Raji (cell line): ENCODE results near the gene PLEKHG2.

Experiments used
- POLR2A ChIP-seq: IDR thresholded peaks from 2 replicates; pipeline ENCODE4 v1.6.1; 2011; ENCODE audit warnings: low read depth, low read length, control low read depth; ENCODE audit not compliant: insufficient read depth

The PLEKHG2 gene

DNA sequence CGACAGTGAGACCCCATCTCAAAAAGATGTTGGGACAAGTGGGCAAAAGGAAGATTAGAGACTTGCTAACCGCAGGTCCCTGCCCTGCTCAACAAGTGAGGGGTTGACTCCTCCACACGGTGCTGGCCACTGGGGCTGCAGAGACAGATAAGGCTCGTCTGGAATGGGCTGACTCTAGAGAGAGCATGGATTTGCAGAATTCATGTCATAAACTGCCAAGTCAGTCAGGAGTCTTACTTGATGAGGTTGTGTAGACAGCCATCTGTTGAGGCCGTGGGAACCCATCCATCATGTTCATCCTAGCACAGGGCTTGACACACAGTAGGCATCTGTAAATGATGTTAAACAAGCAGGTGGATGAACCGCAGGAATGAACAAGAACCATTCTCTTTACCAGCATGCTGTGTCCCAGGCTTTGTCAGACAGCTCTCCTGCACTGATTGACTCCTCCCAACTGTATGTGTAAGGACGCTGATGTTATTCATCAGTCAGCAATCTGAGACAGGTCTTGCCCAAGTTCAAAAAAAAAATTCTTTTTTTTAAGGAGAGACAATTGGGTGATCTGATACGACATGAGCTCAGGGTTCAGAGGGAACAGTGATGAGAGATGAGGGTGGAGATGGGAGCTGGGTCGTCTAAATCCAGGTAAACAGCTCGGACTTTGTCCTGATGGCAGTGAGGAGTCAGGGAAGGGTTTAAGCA is 30.4 kb upstream of the PLEKHG2 start:
- TF ChIP-seq POLR2A, result no peak

DNA sequence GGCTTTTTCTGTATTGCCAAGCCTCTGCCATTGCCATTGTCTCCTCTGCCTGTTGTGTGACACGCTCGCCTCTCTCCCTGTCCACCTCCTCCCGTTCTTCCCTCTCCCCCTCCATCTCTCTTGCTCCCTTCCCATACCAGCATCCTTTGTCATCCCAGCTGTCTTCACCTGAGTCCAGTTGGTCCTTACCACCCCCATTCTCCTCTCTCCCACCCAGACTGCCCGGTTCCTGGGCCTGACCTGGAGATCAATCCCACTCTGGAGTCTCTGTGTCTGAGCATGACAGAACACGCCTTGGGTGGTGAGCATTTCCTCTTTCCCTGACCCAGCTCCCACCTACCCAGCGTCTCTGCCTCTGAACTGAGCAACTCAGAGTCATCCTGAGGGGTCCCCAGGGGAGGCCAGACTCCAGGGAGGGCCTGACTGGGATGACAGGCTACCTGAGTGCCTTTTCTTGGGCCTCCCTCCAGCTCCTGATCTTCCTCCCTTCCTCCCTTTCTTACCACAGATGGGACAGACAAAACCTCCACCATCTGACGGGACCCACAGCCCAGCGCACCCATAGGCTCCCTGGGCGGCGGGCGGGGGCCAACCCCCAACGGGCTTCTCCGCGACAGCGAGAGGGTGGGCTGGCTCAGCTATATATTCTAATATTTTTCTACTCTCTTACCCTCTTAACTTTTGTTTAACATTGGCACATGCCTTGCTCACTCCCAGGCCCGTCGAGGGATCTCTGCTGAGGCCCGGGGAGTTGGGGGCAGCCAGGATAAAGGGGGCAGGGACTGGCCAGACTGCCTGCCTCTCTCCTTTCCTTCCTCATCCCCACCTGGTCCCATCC is 29.3 kb upstream of the PLEKHG2 start:
- no peak for TF ChIP-seq POLR2A

DNA sequence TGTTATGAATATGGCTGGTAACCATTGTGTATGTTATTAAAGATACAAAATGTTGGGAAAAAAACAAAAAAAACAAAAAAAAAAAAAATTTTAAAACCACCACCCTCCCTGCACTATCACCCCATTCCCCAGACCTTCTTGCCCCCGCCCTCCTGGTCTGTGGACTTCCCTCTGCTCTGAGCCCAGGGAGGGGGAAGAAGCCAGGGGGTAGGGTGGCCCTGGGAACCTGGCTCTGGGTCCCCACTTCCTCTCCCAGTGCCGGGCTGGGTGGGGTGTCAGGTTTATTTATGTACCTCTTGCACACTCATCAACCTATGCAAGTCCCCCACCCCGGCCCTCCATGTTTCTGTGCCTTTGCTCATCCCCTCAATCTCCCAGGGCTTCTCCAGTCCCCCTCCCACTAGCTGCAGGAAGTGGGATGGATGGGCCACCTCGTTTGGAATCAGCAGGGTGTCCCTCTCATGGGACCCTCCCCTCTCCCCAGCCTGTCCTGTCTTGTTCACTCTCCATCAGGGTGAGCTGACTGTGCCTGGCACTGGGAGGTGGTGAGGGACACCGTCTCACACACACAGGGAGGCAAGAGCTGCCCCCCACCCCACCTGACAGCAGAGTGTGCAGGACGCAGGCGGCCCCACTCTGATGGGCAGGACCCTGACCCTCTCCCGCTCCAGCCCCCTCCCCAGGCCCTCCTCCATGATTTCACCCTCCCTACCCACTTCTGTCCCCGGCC is 27.5 kb upstream of the PLEKHG2 start:
- no peak for TF ChIP-seq POLR2A

DNA sequence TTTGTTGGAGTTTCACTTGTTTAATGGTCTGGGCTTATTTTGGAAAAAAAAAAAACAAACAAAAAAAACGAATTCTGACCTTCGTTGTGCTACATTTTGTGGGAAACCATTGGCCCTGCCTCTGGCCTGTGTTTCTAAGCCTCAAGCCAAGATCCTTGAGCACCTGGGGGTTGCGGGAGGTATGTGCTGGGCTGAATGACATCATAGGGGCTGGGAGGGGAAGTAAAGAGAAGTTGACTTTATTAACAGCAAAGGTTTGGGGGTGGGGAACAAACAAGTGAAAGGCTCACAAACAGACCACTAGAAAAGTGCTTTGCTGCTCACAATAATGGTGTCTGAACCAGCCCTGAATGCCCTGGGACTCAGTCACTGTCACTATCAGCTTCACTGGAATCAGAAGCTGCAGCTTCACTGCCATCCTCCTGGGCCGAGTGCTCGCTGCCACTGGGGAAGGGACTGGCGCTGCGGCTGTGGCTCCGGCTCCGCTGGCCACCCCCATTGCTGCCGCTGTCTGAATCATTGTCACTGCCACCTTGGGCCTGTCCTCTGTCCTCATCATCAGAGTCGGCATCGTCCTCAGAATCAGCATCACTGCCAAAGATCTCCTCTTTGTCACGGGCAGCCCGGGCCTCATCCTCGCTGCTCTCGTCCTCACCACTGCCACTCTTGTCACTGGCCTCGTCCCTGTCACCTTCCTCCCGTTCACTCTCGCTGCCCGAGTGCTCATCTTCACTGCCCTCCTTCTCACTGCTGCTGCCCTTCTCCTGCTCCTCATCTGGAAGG is 26.6 kb upstream of the PLEKHG2 start:
- TF ChIP-seq POLR2A, result no peak

DNA sequence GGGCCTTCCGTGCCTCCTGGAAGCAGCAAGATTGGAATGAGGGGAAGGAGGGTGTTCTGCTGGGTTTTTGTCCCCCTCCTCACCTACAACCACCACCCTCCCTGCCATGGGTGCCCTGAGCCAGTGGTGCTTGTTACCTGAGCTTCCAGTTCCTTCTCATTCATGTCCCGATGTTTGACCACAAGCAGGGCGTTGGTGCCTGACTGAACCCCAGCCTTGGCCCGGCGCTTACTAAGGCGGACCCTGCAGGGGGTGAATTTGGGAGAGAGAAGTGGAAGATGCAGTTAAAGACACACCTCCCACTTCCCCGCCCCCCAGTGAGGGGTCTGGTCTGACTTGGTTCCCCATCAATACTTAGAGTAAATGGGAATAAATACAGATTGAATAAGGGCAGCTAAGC is 25.9 kb upstream of the PLEKHG2 start:
- no peak for TF ChIP-seq POLR2A

DNA sequence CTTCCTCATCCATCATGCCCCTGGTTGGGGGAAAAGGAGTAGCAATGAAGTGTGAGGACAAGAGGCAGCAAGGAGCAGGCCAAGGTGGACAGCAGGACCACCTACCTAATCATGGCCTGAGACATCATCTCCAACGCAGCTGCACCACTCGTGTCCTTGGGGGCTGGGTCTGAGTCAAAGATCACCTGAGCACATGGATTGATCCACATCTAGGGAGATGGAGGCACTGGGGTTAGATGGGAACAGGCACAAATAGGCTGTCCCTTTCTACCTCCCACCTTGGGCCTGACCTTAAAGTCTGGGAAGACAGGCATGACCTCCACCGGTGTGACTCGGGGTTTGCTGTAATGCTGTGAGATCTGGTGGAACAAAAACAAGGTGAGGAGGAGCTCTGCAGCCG is 23.8 kb upstream of the PLEKHG2 start:
- no peak for TF ChIP-seq POLR2A

DNA sequence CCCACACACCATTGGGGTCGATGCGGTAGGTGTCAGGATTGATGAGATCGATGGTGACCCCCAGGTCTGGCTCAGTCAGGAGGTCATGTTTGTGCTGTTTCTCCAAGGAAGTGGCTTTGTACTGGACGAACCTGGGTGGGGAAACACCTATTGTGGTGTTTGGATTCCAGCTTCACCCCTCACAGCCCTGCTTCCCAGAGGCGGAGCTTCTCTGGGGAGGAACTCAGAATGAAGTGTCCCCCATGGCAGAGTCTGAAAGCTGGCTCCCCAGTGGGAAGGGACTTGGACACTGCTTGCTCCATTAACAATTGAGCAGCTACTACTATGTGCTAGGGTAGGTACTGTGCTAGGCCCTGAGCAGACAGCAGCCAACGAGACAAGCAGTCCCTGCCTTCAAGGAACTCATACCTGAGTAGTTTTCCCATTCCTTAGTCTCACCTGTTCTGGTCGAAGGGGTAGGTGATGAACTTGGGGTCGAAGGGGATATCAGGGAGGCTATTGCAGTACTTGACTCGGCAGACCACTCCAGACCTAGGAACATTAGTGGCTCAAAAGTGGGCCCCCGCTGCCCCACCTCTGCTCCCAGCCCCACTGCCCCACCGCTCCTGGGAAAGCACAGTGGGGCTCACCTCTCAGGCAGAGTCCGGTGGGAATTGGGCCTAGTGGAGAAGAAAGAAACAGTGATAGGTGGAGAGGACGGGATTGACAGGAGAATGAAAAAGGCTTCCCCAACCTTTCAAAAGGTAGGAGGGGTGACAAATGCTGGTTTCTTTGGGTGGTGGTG is 22.6 kb upstream of the PLEKHG2 start:
- TF ChIP-seq POLR2A, result no peak

DNA sequence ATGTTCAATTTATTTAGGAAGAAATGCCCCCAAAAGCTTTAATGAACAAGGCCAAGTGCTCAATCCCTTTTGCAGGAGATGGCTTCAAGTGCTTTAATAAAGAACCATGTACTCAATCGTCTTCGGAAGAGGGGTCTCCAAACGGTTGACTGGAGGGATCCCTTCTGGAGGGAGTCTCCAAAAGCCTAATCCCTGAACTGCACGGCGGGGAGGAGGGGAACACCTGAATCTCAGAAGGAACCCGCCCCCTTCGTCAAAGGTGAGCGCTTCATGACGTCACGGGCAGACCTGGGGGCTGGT is 22.1 kb upstream of the PLEKHG2 start:
- no peak for TF ChIP-seq POLR2A

DNA sequence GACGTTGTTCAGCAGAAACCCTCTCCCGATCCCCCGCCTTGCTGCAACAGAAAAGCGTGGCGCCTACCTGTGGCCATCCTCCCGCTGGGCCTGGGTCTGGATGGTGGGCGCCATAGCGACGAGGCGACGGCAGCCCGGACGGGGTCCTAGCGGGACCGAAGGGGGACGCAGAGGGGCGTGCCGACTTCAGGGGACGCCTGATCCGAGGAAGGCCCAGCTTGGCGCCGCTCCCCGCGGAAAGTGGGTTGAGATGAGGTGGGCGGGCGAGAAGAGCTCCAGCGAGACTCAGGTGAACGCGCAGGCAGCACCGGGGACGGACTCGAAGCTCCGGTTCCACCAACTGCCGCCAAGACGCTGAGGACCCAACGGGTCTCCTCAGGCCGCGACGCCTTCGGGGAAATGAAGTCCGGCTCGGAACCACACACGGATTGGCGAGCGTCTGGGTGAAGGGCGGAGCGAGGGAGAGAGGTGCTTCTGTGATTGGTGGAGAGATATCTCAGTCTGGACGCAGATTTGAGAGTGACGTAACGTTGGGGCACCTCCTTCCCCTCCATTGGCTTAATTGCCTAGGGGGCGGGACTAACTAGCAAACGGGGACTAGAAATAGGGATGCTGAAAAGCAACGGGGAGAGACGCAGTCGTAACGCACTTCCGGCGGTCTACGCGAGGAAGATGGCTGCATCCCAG is 21.6 kb upstream of the PLEKHG2 start, which contains the start of the genes MED29 and PAF1:
Gene MED29, plus strand, starts transcription at position 628 of the 687 bp plus-strand sequence. Its CDS starts 45 bp downstream, at position 673.
Gene PAF1, minus strand, starts transcription at position 356 of the 687 bp plus-strand sequence. Its CDS starts 242 bp downstream, at position 114.
- peak; percentile 99 for TF ChIP-seq POLR2A

DNA sequence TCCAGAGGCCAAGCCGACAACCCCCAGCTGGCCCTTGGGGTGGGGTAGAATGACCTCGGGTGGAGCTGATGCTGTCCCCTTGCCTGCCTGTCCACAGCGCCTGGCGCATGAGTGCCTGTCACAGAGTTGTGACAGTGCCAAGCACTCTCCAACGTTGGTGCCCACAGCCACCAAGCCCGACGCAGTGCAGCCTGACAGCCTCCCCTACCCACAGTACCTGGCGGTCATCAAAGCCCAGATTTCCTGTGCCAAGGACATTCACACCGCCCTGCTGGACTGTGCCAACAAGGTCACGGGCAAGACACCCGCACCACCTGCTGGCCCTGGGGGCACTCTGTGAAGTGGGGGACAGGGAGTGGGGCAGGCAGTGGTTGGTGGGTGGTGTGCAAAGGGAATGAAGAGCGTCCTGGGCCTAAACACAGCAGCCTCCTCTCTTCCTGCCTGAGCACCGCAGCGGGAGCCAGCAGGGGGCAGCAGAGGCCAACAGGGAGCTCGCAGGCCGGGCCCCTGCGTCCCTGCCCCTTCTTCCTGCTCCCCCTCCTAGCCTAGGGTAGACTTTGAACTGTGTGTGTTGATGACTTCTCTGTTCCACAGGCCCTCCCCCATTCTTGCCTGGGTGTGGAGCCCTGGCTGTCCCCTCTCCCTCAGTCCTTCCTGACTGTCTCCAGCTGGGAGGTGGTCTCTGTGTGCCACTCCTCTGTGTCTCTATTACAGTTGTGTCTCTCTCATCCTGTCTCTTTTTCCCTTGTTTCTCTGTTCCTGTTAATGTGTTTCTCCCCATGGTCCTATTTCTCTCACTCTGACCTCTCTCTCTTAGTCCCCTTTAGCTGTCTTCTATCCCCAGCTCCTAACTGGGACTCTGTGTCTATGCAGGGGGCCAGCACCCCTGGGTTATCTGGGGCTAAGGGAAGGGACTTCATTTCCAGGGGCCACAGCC is 14.8 kb upstream of the PLEKHG2 start:
- peak; percentile 48; the same call in 1 of the 2 replicates for TF ChIP-seq POLR2A

DNA sequence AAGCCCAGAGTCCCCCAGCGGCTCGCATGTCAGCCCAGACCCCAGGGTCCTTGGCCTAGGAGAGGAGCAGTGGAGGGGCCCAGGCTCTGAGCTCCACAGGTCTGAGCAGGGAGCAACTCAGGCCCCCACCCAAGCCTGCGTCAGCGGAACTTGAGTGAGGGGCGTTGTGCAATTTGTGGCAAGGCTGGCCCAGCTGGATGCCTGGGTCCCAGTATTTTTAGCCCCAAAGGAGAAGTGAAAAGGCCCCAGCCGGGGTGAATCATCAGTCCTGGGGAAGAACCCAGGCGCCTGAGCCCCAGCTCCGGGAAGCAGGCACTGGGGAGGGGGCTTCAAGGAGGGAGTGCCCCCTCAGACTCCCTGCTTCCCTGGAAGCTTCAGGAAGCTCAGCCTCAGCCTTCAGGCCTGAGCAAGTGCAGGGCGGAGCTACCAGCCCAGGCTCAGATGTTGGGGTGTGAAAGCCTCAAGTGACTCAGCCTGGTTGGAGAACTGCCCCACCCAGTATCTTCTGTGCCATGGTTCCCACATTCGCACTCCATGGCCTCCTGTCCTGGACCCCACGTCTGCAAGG is 14.1 kb upstream of the PLEKHG2 start:
- TF ChIP-seq POLR2A, result no peak

DNA sequence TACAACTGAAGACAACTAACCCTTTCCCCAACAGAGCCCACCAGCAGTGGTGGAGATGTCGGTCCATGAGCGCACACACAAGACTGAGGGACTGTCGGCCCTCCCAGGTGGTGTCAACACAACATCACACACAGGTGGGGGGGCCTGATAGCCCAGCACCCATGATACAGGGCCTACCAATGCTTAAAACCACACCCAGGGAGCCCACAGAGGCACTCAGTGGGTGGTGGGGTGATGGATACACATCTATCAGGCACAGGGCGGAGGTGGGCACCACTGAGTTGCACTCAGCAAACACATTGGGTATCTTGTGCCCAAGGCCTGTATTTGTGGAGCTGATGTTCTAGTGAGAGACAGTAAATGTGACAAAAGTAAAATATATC is 12.8 kb upstream of the PLEKHG2 start:
- TF ChIP-seq POLR2A, result no peak
